ENCODE data around the gene SLC39A11.

DNA sequence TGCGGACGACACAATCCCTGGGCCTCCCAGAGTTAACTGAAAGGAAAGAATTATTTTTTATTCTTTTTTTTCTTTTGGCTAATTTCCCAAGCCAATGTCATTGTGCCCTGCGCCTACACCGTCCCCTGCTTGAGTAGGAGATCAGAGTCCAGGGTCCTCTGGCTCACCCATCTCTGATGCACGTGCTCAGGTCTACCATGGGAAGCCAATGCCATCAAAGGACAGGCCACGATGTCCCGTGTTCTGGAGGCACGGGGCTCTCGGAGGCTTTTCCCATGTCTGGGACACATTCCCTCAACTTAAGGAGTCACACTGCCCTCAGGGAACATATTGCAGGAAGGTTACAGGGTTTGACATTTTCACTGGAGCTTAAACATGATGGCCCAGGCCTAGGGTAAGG lies 123.7 kb downstream of the SLC39A11 start:
- TF ChIP-seq, protein P1, sequence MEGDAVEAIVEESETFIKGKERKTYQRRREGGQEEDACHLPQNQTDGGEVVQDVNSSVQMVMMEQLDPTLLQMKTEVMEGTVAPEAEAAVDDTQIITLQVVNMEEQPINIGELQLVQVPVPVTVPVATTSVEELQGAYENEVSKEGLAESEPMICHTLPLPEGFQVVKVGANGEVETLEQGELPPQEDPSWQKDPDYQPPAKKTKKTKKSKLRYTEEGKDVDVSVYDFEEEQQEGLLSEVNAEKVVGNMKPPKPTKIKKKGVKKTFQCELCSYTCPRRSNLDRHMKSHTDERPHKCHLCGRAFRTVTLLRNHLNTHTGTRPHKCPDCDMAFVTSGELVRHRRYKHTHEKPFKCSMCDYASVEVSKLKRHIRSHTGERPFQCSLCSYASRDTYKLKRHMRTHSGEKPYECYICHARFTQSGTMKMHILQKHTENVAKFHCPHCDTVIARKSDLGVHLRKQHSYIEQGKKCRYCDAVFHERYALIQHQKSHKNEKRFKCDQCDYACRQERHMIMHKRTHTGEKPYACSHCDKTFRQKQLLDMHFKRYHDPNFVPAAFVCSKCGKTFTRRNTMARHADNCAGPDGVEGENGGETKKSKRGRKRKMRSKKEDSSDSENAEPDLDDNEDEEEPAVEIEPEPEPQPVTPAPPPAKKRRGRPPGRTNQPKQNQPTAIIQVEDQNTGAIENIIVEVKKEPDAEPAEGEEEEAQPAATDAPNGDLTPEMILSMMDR (IDR thresholded peaks at IDR 0.05) = no peak
- TF ChIP-seq POLR2A (IDR thresholded peaks at IDR 0.05) = no peak
